K562 (cell line): ENCODE measurements around the gene LAMA5. TPM values are rescaled to one million over a fixed set of nuclear protein-coding genes. Genes with fewer than 3 reads are reported as not detected.
A peak's percentile ranks its signal among the peaks of the same experiment; 100 is the strongest.

Experiments used
- ATAC-seq: fragments of 200-7000 bp; cut with Tn5 transposase; 3 replicates; pipeline ENCODE4 v1.9.1; 2020; ENCODE audit warnings: moderate library complexity
- BruUV-seq: library from RNA; stranded (reverse); fragments of 400-500 nt; replicated peaks from 2 replicates; lab custom pipeline; 2021; lab: Mats Ljungman, UMichigan
- CTCF ChIA-PET: fragments of 300-600 bp; formaldehyde crosslinking; extraction: SDS; loops from one replicate; lab custom pipeline; 2021; ENCODE audit warnings: low intra/inter-chr PET ratio; lab: Yijun Ruan, JAX
- POLR2A ChIA-PET: fragments of 300-600, 350-650 bp; sonication (Branson Sonifier 250); formaldehyde crosslinking; extraction: SDS; loops from one replicate; lab custom pipeline; 2021; ENCODE audit warnings: antibody characterized with exemption, inconsistent platforms; lab: Yijun Ruan, JAX
- DNase-seq, 4 experiments: peaks; one replicate each; pipeline versions ENCODE4 v3.0.0 to v3.0.0-alpha.2; 2011 to 2018; ENCODE audit warnings: low spot score in 3 of 4, mixed read lengths in 3 of 4; ENCODE audit errors: extremely low read depth in 1 of 4
- FAIRE-seq: peaks from 2 replicates; lab custom pipeline; 2011; peaks lifted over from hg19 to GRCh38; lab: Jason Lieb, UNC
- H2AFZ ChIP-seq: 2 replicates; pipeline ENCODE4 v1.6.0; 2011; ENCODE audit warnings: low read depth, low read length, control low read depth, inconsistent platforms
- H3K27ac ChIP-seq: fragments of 200-600 bp; 3 replicates; pipeline ENCODE4 v1.8.0; 2011; ENCODE audit warnings: low read depth, mild to moderate bottlenecking, control low read depth, inconsistent platforms, low read length, moderate library complexity, mixed read lengths; ENCODE audit errors: extremely low read depth
- H3K27me3 ChIP-seq, 2 experiments: fragments of 300-600 bp in 1 of 2; 2 replicates in 1 of 2; 3 replicates in 1 of 2; pipeline versions ENCODE4 v1.6.0 to v1.8.0; 2011; ENCODE audit warnings: inconsistent platforms in 2 of 2, low read length in 2 of 2, mild to moderate bottlenecking in 1 of 2, mixed read lengths in 1 of 2, moderate library complexity in 1 of 2; ENCODE audit not compliant: control insufficient read depth in 2 of 2, insufficient read depth in 2 of 2
- H3K36me3 ChIP-seq: fragments of 300-600 bp; 3 replicates; pipeline ENCODE4 v1.8.0; 2011; ENCODE audit warnings: mild to moderate bottlenecking, low read length, inconsistent platforms; ENCODE audit not compliant: control insufficient read depth, insufficient read depth
- H3K4me1 ChIP-seq, 2 experiments: fragments of 200-600 bp in 1 of 2; replicated peaks in 1 of 2; 2 replicates in 1 of 2; 3 replicates in 1 of 2; pipeline versions ENCODE4 v1.5.1 to v1.8.0; 2011; ENCODE audit warnings: inconsistent platforms in 2 of 2, low read length in 2 of 2, mild to moderate bottlenecking in 1 of 2, mixed read lengths in 1 of 2, moderate library complexity in 1 of 2; ENCODE audit not compliant: control insufficient read depth in 2 of 2, insufficient read depth in 2 of 2
- H3K4me2 ChIP-seq: 2 replicates; pipeline ENCODE4 v1.6.1; 2011; ENCODE audit warnings: low read length, control low read depth, inconsistent platforms, mixed read lengths; ENCODE audit not compliant: insufficient read depth
- H3K4me3 ChIP-seq: fragments of 200-600 bp; sonication (generic), shearing (Covaris generic); 2 replicates; pipeline ENCODE4 v1.5.1; 2016; ENCODE audit warnings: control low read depth, inconsistent platforms
- H3K79me2 ChIP-seq: fragments of 200-600 bp; 3 replicates; pipeline ENCODE4 v1.8.0; 2011; ENCODE audit warnings: low read length, inconsistent platforms; ENCODE audit not compliant: control insufficient read depth, insufficient read depth
- H3K9ac ChIP-seq, 2 experiments: 2 replicates each; pipeline versions ENCODE4 v1.6.0 to v1.6.1; 2011; ENCODE audit warnings: low read depth in 2 of 2, low read length in 2 of 2, control low read depth in 1 of 2, inconsistent platforms in 1 of 2, mild to moderate bottlenecking in 1 of 2, mixed read lengths in 1 of 2; ENCODE audit not compliant: insufficient read depth in 1 of 2
- H3K9me1 ChIP-seq: one replicate; pipeline ENCODE4 v1.6.0; 2011; ENCODE audit warnings: inconsistent platforms, mild to moderate bottlenecking, low read length, moderate library complexity; ENCODE audit not compliant: control insufficient read depth, insufficient read depth
- H3K9me3 ChIP-seq: replicated peaks from 2 replicates; pipeline ENCODE4 v1.5.1; 2011; ENCODE audit warnings: low read depth, low read length, inconsistent platforms; ENCODE audit not compliant: control insufficient read depth, insufficient read depth
- H4K20me1 ChIP-seq: replicated peaks from 2 replicates; pipeline ENCODE4 v1.6.1; 2011; ENCODE audit warnings: low read length, inconsistent platforms, mixed read lengths; ENCODE audit not compliant: control insufficient read depth, insufficient read depth
- RCOR1 ChIP-seq, 2 experiments: IDR thresholded peaks; 2 replicates each; pipeline ENCODE4 v1.6.1; 2012; ENCODE audit warnings: low read depth in 2 of 2, low read length in 2 of 2, borderline replicate concordance in 1 of 2, improper control_type of control experiment in 1 of 2
- ZBTB33 ChIP-seq: sonication (generic); formaldehyde crosslinking; IDR thresholded peaks from 2 replicates; pipeline ENCODE4 v1.8.1; 2023; ENCODE audit warnings: mild to moderate bottlenecking, missing genetic modification reagents
- ZNF263 ChIP-seq: sonication (generic); formaldehyde crosslinking; IDR thresholded peaks from 2 replicates; pipeline ENCODE4 v1.8.0; 2022; ENCODE audit warnings: mild to moderate bottlenecking, missing genetic modification reagents, borderline replicate concordance
- WGBS: fragments of 100-300 bp; shearing (Covaris generic); methylation state at CpG from one replicate; pipeline ENCODE4 v1.1.6; 2016; ENCODE audit warnings: low coverage, mixed read lengths; ENCODE audit not compliant: insufficient coverage; ENCODE audit errors: missing lambda C conversion rate; 5-methylcytosine and 5-hydroxymethylcytosine counted together
- in situ Hi-C: fragments of 300-500 bp; cut with MboI; formaldehyde crosslinking; loops from 4 replicates; pipeline ENCODE4 v1.15.0; 2018; ENCODE audit warnings: inconsistent platforms, mixed read lengths
- intact Hi-C: fragments of 100-400 bp; cut with micrococcal nuclease; formaldehyde crosslinking; loops from 2 replicates; pipeline ENCODE4 v1.14.2; 2022
- polyA plus RNA-seq, 8 experiments: library from polyadenylated mRNA; depleted of rRNA in 4 of 8; stranded (reverse) in 5 of 8; unstranded in 3 of 8; fragments of >200 nt; fragmentation: Nextera tagmentation in 2 of 8; fragmentation: Illumina TruSeq in 1 of 8; extraction: Ambion mirVana in 2 of 8; extraction: Trizol in 1 of 8; gene quantifications; 2 replicates each; pipeline versions ENCODE4 v1.2.1 to v1.2.3, GENCODE V29; 2011 to 2014; ENCODE audit warnings: inconsistent platforms in 1 of 8, missing spikeins in 1 of 8
- total RNA-seq, 7 experiments: library from RNA; depleted of rRNA in 6 of 7; stranded (reverse); fragments of >200 nt in 6 of 7; fragmentation: Illumina TruSeq in 2 of 7; extraction: Trizol in 2 of 7; gene quantifications; 2 replicates each; pipeline versions ENCODE4 v1.2.1 to v1.2.3, GENCODE V29; 2011 to 2021; ENCODE audit warnings: low replicate concordance in 1 of 7
- TF ChIP-seq, protein P1 (sequence below): fragments of 450-650 bp; IDR thresholded peaks from 2 replicates; pipeline ENCODE4 v1.6.1; 2014; ENCODE audit warnings: low read depth, mild to moderate bottlenecking, moderate library complexity, borderline replicate concordance
- TF ChIP-seq, protein P2 (sequence below), 3 experiments: fragments of 200-800 bp in 1 of 3; sonication (Bioruptor generic) in 1 of 3; sonication (generic) in 1 of 3; formaldehyde crosslinking in 1 of 3; IDR thresholded peaks; 2 replicates each; pipeline versions ENCODE4 v1.6.1 to v1.8.0; 2016 to 2022; ENCODE audit warnings: mild to moderate bottlenecking in 2 of 3, missing compliant biosample characterization in 2 of 3, missing genetic modification characterization in 2 of 3, missing genetic modification reagents in 1 of 3

Gene LAMA5
- total and polyA plus RNA-seq, 9 of the 15 experiments (the other 6 are each of a cell fraction or from before 2014, with no cell fraction given): 0.31 to 101 (median 7.8) TPM

DNA sequence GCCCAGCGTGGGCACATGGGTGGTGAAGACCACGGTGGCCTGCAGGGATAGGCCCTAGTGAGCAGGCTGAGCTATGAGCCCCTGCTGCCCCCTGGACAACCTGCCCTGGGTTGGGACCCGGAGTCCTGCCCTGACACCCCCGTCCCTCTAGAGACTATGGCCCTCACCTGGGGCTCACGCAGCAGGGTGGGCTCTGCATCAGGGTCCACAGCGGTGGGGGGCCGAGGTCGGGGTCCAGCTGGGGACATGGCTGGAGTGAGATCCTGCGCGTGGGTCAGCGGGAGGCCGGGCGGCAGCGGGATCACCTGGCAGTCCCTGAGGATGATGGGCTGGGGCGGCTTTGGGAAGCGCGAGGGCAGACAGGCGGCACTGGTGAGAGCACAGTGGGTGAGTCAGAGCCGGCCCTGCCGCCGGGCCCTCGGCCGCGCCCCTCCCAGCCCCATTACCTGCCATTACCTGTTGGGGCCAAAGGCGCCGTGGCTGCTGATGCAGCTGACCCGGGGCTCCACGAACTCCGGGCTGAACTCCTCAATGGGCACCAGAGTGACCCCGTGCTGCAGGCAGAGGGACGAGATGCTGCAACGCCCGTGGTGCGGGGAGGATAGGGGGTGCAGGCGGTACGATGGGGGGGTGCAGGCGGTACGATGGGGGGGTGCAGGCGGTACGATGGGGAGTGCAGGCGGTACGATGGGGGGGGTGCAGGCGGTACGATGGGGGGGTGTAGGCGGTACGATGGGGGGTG, 36.4 kb downstream of the LAMA5 start:
- Histone ChIP-seq H3K9ac (no peak overlapping the region), H3K79me2 (no peaks in the 10 kb centered on the region), H3K4me2 (no peak overlapping the region), H3K9me3 (no peaks in the 10 kb centered on the region), H3K27me3 (no peaks in the 10 kb centered on the region)
- TF ChIP-seq ZNF263 (CRISPR knock-in tag) (no peak), ZBTB33 (CRISPR knock-in tag) (peak; percentile 65; the same call in 1 of the 2 replicates), RCOR1 (IDR thresholded peaks at IDR 0.05; ENCODE audit: borderline replicate concordance in 1 of 2, low read depth in 2 of 2, low read length in 2 of 2) (no peak)
- TF ChIP-seq, protein P1, sequence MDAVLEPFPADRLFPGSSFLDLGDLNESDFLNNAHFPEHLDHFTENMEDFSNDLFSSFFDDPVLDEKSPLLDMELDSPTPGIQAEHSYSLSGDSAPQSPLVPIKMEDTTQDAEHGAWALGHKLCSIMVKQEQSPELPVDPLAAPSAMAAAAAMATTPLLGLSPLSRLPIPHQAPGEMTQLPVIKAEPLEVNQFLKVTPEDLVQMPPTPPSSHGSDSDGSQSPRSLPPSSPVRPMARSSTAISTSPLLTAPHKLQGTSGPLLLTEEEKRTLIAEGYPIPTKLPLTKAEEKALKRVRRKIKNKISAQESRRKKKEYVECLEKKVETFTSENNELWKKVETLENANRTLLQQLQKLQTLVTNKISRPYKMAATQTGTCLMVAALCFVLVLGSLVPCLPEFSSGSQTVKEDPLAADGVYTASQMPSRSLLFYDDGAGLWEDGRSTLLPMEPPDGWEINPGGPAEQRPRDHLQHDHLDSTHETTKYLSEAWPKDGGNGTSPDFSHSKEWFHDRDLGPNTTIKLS: no peak
- TF ChIP-seq, protein P2, sequence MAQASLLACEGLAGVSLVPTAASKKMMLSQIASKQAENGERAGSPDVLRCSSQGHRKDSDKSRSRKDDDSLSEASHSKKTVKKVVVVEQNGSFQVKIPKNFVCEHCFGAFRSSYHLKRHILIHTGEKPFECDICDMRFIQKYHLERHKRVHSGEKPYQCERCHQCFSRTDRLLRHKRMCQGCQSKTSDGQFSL (CRISPR knock-in tag; IDR thresholded peaks at IDR 0.05): peak; percentile 53; the same call in 1 of the 2 replicates
- TF ChIP-seq, protein P2 (tag; IDR thresholded peaks at IDR 0.05): no peak
- TF ChIP-seq, all 486 proteins: peak for 2
- Histone ChIP-seq H3K4me3 (no peak overlapping the region), H4K20me1 (no peaks in the 10 kb centered on the region), H3K27ac (no peak overlapping the region), H2AFZ (no peak overlapping the region), H3K4me1 (peaks cover 0 to 16% of the 10 kb centered on the region in 2 experiments; a peak in 1 of 5 replicates), H3K36me3 (peaks cover 94% of the 10 kb centered on the region; the same call in 2 of the 3 replicates), H3K9me1 (no peaks in the 10 kb centered on the region)
- CTCF ChIA-PET: no interaction called here
- in situ Hi-C loops (no loop called here), intact Hi-C loops (no loop called here)
- DNase-seq: no peak
- POLR2A ChIA-PET: no interaction called here
- no peak for ATAC-seq
- BruUV-seq: no TSS peak
- WGBS: 85% methylated on average over 14 of the region's 46 CpGs
- FAIRE-seq: no peak
